ENCODE measurements around the gene NSG1. TPM values are rescaled to one million over a fixed set of nuclear protein-coding genes. Genes with fewer than 3 reads are reported as not detected.

The NSG1 gene
- total and polyA plus RNA-seq, 2 of the 13 experiments (the other 11 are each of a cell fraction or from before 2014, with no cell fraction given) = not detected

DNA sequence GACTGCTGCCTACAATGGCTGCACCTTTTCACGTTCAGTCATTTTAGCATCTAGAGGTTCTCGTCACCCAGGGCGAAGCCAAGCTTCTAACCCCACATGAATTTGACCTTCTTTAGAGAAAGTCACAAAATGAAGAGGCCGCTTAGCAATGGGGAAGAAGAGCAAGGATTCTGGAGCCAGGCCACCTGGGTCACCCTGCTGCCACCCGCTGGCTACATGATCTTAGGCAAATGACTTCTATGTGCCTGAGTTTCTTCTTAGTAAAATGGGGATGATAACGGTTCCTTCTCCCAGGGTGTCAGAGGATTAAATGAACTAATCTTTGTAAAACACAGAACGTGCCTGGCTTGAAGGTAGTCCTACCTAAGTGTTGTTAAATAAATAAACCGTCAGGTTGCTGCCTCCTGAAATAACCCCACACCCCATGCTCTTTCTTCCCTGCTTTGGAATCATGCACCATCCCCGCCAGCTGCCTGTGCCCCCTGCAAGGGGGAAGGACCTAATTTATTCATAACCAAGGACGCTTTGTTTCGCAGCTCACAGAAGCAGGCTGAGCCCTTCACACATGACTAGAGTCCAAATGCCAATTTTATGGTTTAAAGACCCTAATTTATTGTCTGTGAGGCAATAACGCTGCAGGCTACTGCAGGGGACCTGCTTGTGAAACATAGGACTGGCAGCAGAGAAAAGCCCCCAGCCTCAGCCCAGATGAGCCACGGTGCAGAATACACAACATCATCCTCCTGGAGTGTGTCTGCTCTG, 28.6 kb upstream of the NSG1 start:
- intact Hi-C loops (cut with micrococcal nuclease; ENCODE audit: unreplicated experiment) = no loop called here
- Histone ChIP-seq H3K4me3 (replicated peaks in 1 of 3; ENCODE audit: insufficient read depth in 1 of 3, low read depth in 2 of 3, low read length in 3 of 3) (no peak overlapping the region), H3K27me3 (ENCODE audit: control insufficient read depth in 1 of 2, insufficient read depth in 2 of 2, low read length in 2 of 2) (peaks cover 3 to 43% of the 10 kb centered on the region in 2 experiments; a peak in 3 of 5 replicates), H3K4me1 (ENCODE audit: insufficient read depth, low read length) (no peaks in the 10 kb centered on the region), H3K9ac (ENCODE audit: insufficient read depth, low read depth, low read length) (no peak overlapping the region), H3K9me3 (ENCODE audit: low read length) (no peaks in the 10 kb centered on the region), H3K4me2 (ENCODE audit: low read depth, low read length) (no peak overlapping the region), H3K27ac (ENCODE audit: extremely low read length, insufficient read depth, low read length) (no peak overlapping the region), H4K20me1 (ENCODE audit: insufficient read depth, low read length) (no peaks in the 10 kb centered on the region; the same call in 1 of the 2 replicates), H2AFZ (ENCODE audit: low read length) (no peak overlapping the region), H3K36me3 (replicated peaks in 1 of 2; ENCODE audit: control insufficient read depth in 1 of 2, insufficient read depth in 2 of 2, low read length in 2 of 2) (no peaks in the 10 kb centered on the region), H3K79me2 (ENCODE audit: insufficient read depth, low read length) (no peaks in the 10 kb centered on the region)
- FAIRE-seq = no peak
- DNase-seq (ENCODE audit: low spot score) = no peak
- no TSS peak for BruUV-seq (replicated peaks)
- ATAC-seq = no peak
- POLR2A ChIA-PET = no interaction called here
- CTCF ChIA-PET (ENCODE audit: low intra/inter-chr PET ratio, low total read pairs) = no interaction called here
- in situ Hi-C loops (cut with HindIII; ENCODE audit: extremely low pct_ligation_motif_present, low pct_unique_long_range_greater_than_20kb) = no loop called here
- 17% methylated on average over 11 of the region's 13 CpGs for WGBS (ENCODE audit: low lambda C conversion rate)
- TF ChIP-seq, protein P1, sequence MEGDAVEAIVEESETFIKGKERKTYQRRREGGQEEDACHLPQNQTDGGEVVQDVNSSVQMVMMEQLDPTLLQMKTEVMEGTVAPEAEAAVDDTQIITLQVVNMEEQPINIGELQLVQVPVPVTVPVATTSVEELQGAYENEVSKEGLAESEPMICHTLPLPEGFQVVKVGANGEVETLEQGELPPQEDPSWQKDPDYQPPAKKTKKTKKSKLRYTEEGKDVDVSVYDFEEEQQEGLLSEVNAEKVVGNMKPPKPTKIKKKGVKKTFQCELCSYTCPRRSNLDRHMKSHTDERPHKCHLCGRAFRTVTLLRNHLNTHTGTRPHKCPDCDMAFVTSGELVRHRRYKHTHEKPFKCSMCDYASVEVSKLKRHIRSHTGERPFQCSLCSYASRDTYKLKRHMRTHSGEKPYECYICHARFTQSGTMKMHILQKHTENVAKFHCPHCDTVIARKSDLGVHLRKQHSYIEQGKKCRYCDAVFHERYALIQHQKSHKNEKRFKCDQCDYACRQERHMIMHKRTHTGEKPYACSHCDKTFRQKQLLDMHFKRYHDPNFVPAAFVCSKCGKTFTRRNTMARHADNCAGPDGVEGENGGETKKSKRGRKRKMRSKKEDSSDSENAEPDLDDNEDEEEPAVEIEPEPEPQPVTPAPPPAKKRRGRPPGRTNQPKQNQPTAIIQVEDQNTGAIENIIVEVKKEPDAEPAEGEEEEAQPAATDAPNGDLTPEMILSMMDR (CRISPR knock-in tag; IDR thresholded peaks at IDR 0.05) = 0 out of 2 replicates have a peak, but pooled peaks have one; percentile 4
- no peak for TF ChIP-seq KAT8 (CRISPR knock-in tag; IDR thresholded peaks at IDR 0.05)

DNA sequence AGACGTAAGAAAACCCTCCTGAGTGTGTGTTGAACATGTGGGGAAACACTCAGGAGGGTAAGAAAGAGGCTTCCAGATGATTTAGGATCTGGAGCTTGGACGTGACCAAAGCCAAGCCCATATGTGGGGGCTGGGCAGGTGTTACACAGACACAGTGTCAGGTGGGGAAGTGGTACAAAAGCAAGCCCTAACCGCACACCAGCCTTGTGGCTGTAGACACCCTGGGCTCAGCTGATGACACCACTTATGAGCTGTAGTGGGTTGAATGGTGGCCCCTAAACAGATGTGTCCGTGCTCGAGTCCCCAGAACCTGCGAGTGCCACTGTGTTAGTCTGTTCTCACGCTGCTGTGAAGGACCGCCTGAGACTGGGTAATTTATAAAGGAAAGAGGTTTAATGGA, 25.0 kb upstream of the NSG1 start:
- H4K20me1 ChIP-seq (ENCODE audit: insufficient read depth, low read length) = no peaks in the 10 kb centered on the region
- in situ Hi-C loops (cut with HindIII; ENCODE audit: extremely low pct_ligation_motif_present, low pct_unique_long_range_greater_than_20kb) = no loop called here
- no peak for DNase-seq (ENCODE audit: low spot score)
- H2AFZ ChIP-seq (ENCODE audit: low read length) = no peak overlapping the region
- no peak overlapping the region for H3K4me2 ChIP-seq (ENCODE audit: low read depth, low read length)
- peaks cover 0 to 32% of the 10 kb centered on the region in 2 experiments; a peak in 3 of 5 replicates for H3K27me3 ChIP-seq (ENCODE audit: control insufficient read depth in 1 of 2, insufficient read depth in 2 of 2, low read length in 2 of 2)
- H3K36me3 ChIP-seq (replicated peaks in 1 of 2; ENCODE audit: control insufficient read depth in 1 of 2, insufficient read depth in 2 of 2, low read length in 2 of 2) = no peaks in the 10 kb centered on the region
- no peak for FAIRE-seq
- no peak overlapping the region for H3K9ac ChIP-seq (ENCODE audit: insufficient read depth, low read depth, low read length)
- no peaks in the 10 kb centered on the region for H3K79me2 ChIP-seq (ENCODE audit: insufficient read depth, low read length)
- ATAC-seq = no peak
- BruUV-seq (replicated peaks) = no TSS peak
- no peak overlapping the region for H3K4me3 ChIP-seq (replicated peaks in 1 of 3; ENCODE audit: insufficient read depth in 1 of 3, low read depth in 2 of 3, low read length in 3 of 3)
- H3K9me3 ChIP-seq (ENCODE audit: low read length) = no peaks in the 10 kb centered on the region
- no peak overlapping the region for H3K27ac ChIP-seq (ENCODE audit: extremely low read length, insufficient read depth, low read length)
- 39% methylated on average over 8 of the region's 8 CpGs for WGBS (ENCODE audit: low lambda C conversion rate)
- H3K4me1 ChIP-seq (ENCODE audit: insufficient read depth, low read length) = no peaks in the 10 kb centered on the region
- POLR2A ChIA-PET = no interaction called here
- CTCF ChIA-PET (ENCODE audit: low intra/inter-chr PET ratio, low total read pairs) = no interaction called here
- intact Hi-C loops (cut with micrococcal nuclease; ENCODE audit: unreplicated experiment) = no loop called here
- TF ChIP-seq MTA1 (CRISPR knock-in tag; IDR thresholded peaks at IDR 0.05; ENCODE audit: borderline replicate concordance) = no peak
- no peak for TF ChIP-seq HES4 (CRISPR knock-in tag; IDR thresholded peaks at IDR 0.05; ENCODE audit: borderline replicate concordance)
- TF ChIP-seq ZBTB3 (CRISPR knock-in tag; IDR thresholded peaks at IDR 0.05; ENCODE audit: borderline replicate concordance, low read depth) = no peak
- no peak for TF ChIP-seq JUND (CRISPR knock-in tag; IDR thresholded peaks at IDR 0.05)
- no peak for TF ChIP-seq ZNF713 (CRISPR knock-in tag; IDR thresholded peaks at IDR 0.05)
- no peak for TF ChIP-seq TRIM24 (CRISPR knock-in tag; IDR thresholded peaks at IDR 0.05)
- TF ChIP-seq, protein P2, sequence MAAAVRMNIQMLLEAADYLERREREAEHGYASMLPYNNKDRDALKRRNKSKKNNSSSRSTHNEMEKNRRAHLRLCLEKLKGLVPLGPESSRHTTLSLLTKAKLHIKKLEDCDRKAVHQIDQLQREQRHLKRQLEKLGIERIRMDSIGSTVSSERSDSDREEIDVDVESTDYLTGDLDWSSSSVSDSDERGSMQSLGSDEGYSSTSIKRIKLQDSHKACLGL (CRISPR knock-in tag; IDR thresholded peaks at IDR 0.05) = no peak
- TF ChIP-seq, protein P3, sequence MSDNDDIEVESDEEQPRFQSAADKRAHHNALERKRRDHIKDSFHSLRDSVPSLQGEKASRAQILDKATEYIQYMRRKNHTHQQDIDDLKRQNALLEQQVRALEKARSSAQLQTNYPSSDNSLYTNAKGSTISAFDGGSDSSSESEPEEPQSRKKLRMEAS (IDR thresholded peaks at IDR 0.05) = no peak
- no peak for TF ChIP-seq SMAD3 (CRISPR knock-in tag; IDR thresholded peaks at IDR 0.05)
- TF ChIP-seq ZNF75D (CRISPR knock-in tag; IDR thresholded peaks at IDR 0.05; ENCODE audit: borderline replicate concordance) = no peak
- TF ChIP-seq SOX5 (CRISPR knock-in tag; IDR thresholded peaks at IDR 0.05; ENCODE audit: borderline replicate concordance) = no peak
- no peak for TF ChIP-seq ZNF710 (CRISPR knock-in tag; IDR thresholded peaks at IDR 0.05; ENCODE audit: borderline replicate concordance)

Data from HepG2 (cell line).